ENCODE measurements around the gene ARHGEF16.

ARHGEF16 gene

DNA sequence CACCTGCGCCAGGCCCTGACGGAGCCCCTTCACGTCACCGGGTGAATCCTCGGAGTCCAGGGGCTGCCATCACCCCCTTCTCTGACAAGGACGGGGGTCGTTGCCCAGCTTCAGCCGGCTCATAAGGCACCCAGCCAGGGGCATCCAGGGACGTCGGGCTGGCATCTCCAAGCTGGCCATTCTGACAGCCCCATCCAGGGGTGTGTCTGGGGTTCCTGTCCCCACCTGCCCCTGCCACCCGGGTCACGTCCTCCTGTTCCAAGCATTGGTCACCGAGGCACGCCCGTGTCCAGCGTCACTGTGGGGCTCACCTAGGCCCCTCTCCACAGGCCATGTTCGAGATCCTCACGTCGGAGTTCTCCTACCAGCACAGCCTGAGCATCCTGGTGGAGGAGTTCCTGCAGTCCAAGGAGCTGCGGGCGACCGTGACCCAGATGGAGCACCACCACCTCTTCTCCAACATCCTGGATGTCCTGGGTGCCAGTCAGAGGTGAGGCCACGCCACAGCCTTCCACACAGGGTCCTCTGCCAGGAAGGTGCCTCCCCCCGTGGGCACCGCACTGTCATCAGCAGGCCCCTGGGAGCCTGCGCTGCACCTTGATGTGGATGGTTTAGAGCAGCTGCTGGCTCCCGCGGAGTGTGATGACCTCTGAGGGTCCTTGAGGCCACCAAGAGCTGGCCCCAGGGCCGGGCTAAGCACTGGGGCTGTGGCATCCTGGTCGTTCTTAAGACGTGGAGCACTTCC, 14.8 kb downstream of the ARHGEF16 start:
- no peak for DNase-seq

DNA sequence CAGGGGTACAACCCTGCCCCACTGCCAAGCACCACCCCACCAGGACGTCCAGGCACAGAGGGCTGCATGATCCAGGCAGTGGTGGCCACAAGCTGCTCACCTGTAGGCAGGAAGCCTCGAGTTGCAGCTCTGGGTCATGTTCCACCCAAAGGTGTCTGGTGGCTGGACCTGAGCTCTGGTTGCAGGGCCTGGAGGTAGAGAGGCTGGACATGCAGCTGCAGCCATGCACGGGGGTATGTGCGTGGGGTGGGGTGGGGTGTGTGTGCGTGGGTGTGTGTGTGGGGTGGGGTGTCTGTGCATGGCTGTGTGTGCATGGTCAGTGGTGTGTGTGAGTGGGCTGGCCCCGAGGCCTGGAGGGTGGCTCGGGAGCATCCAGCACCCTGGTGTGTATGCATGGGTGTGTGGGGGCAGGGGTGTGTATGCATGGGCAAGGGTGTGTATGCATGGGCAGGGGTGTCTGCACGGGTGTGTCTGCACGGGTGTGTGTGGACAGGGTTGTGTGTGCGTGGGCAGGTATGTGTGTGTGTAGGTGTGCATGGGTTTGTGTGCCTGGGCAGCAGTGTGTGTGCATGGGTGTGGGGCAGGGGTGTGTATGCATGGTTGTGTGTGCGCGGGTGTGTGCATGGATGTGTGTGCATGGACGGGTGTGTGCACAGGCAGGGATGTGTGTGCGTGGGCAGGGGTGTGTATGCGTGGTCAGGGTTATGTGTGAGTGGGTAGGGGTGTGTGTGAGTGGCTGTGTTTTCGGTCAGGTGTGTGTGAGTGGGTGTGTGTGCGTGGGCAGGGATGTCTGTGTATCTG, 15.6 kb downstream of the ARHGEF16 start:
- DNase-seq = no peak

DNA sequence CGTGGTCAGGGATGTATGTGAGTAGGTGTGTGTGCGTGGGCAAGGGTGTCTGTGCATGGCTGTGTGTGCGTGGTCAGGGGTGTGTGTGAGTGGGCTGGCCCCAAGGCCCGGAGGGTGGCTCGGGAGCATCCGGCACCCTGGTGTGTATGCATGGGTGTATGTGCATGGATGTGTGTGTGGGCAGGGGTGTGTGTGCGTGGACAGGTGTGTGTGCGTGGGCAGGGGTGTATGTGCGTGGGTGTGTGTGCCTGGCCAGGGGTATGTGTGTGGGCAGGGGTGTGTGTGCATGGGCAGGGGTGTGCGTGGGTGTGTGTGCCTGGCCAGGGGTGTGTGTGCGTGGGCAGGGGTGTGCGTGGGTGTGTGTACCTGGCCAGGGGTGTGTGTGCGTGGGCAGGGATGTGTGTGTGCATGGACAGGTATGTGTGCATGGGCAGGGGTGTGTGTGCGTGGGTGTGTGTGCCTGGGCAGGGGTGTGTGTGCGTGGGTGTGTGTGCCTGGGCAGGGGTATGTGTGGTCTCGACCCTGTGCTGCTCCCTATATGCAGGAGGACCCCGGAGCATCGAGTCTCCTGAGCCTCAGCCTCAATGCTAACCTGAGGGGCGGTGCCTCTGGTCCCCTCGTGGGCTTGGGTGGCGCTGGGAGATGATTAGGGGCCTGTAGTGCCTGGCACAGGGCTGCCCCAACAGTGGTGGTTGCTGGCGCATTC, 16.3 kb downstream of the ARHGEF16 start:
- no peak for DNase-seq

DNA sequence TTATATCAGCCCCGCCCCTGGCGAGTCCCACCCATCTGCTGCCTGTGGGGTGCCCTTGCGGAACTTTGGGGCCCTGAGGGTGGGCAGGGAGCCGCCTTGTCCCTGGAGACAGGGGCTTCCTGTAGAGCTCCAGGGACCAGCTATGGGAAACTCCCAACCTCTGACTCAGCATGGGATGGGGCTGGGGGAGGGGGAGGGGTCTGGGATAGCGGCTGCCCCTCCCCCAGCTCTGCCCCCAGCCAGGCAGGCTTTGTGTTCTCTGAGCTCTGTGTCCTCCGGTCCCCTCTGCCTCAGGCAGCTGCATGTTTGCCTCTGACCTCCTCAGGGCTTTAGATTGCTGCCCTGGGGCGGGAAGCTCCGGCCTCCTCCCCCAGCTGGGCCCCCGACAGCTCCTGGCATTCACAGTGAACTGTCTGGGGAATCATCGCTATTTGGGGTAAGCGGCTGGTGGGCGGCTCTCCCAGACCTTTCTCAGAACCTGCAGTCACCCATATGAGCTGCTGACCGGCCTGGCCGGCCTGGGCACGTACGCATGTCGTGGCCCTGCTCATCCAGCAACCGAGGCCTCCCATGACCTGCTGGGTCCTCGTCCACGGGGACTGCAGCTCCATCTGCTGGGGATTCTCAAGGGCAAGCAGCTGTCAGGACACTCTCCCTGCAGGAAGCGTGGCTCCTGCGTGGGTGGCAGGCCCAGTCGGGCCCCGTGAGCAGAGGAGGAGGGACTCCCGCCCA, 17.1 kb downstream of the ARHGEF16 start:
- no peak for DNase-seq

DNA sequence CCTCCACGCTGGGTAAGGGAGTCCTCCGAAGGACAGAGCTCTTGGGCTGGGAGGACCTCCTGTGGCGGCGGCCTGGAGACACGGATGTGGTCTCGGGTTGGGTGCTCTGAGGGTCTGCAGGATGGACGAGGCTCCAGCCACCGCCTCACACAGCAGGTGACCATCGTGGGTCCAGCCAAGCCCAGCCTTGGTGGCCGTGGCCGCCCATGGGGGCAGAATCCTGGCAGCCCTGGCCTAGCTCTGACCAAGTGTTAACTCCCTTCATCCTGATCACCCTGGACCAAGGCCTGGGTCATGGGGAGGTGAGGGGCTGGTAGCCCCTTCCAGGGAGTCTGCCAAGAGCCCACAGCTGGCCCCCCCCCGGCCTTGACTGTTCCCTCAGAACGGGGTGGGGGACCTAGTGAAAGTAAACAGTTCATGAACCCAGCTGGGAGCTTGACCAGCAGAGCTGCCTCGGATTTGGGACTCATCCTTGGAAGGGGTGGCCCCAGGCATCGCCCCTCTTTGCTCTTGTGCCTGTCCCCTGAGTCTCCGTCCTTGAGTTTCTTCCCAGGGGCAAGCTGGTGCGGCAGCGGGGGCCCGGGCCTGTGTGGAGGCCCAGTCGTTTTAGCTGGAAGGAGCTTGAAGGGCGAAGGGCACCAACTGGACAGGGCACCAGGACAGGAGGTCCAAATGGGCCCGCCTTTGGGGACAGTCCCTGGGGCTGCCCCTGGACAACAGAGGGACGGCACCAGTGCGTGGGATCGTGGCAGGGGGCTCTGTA, 17.8 kb downstream of the ARHGEF16 start:
- no peak for DNase-seq

- DNase-seq = no peak
Observed at GRCh38 chr1:3472906-3473305, 18.4 kb downstream of the ARHGEF16 start.

- DNase-seq = no peak
Observed at GRCh38 chr1:3473381-3473844, 18.9 kb downstream of the ARHGEF16 start.

GRCh38 chr1:3474016-3474415, 19.6 kb downstream of the ARHGEF16 start:
- DNase-seq = no peak

- DNase-seq = no peak
Observed at GRCh38 chr1:3474421-3474820, 20.0 kb downstream of the ARHGEF16 start.

GRCh38 chr1:3475839-3476573, 21.5 kb downstream of the ARHGEF16 start:
- DNase-seq = no peak

DNA sequence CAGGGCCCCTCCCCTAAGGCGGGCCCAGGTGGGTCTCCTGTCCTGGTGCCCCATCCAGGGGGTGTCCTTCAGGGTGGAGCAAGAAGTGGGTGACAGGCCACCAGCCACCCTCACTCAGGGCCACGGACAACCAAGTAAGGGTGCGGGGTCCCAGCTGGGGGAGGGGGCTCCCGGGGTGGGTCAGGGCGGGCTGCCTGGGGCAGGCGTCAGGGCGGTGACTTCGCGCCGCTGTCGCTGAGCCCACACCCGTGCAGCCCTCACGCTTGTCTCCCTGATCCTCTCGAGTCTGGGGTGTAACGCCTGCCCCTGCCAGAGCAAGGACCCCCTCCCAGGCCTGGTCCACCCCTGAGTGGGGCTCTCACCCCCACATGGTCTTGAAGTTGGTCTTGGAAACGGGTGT, 22.2 kb downstream of the ARHGEF16 start:
- no peak for DNase-seq

- DNase-seq = no peak
Observed at GRCh38 chr1:3477241-3477995, 23.0 kb downstream of the ARHGEF16 start.

GRCh38 chr1:3478187-3478586, 23.7 kb downstream of the ARHGEF16 start:
- no peak for DNase-seq

DNA sequence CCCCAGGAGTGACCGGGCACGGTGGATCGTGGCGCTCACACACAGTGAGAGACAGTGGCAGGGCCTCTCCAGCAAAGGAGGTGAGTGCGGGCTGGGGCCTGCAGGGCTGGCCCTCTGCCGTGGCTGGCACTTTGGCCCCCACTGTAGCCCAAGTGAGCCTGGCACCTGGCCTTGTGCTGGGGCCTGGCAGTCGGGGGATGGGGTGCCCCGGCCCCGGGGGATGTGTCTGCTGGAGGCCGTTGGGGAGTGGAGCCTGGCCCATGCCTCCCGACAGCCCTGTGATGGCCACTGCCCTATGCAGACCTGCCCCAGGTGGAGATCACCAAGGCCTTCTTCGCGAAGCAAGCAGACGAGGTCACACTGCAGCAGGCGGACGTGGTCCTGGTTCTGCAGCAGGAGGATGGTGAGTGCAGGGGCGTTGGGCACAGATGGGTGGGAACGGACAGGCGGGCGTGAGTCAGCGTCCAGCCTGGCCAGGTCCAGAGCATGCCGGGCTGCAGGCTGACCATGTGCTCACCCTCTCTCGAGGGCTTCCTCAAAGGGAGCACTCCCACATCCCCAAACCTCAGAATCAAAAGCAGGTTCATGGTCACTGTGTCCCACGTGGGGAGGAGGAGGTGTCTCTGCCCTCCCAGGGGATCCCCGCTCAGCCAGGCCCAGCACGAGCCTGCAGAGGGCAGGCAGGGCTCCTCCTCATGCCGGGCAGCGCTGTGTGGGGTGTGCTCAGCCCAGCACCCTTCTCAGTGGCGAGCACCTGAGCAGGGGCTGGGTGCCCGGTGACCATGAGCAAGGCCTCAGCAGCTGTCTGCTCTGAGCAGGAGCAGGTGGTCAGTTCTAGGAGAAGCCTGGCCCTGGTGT, 25.3 kb downstream of the ARHGEF16 start:
- no peak for DNase-seq

DNA sequence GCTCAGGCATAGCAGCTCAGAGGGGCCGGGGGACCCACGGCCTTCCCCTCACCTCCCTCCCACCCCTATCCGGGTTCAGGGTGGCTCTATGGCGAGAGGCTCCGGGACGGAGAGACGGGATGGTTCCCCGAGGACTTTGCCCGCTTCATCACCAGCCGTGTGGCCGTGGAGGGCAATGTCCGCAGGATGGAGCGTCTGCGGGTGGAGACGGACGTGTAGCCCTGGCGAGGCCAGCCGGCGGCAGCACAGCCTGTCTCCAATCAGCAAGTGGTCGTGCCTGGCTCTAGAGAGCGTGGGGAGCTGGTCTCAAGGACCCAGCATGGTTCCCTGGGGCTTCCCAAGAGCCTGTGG, 25.9 kb downstream of the ARHGEF16 start:
- no peak for DNase-seq

- DNase-seq = no peak
Observed at GRCh38 chr1:3481046-3481445, 26.6 kb downstream of the ARHGEF16 start.

- no peak for DNase-seq
Observed at GRCh38 chr1:3481836-3482375, 27.4 kb downstream of the ARHGEF16 start.

DNA sequence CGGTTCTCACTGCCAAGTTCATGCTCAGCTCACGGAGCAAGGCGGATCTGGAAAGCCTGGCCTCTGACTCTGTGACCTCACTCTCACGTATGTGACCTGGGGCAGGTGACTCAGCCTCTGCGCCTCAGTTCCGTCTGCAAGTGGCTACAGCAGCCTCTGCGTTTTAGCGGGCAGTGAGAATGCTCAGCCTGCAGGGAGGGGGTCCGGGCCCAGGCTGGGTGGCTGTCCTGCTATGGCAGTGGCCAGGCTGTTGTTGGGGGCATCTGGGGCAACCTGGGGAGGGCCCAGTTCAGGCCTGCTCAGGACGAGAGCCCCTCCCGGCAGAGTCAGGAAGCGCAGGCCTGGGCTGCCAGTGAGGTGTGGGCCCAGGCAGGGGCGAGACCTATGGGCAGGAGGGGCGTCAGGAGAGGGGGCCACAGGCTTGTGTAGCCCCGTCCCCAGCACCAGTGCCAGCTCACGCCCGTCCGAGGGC, 27.9 kb downstream of the ARHGEF16 start:
- DNase-seq = peak in 1 of 2 experiments; percentile 15

DNA sequence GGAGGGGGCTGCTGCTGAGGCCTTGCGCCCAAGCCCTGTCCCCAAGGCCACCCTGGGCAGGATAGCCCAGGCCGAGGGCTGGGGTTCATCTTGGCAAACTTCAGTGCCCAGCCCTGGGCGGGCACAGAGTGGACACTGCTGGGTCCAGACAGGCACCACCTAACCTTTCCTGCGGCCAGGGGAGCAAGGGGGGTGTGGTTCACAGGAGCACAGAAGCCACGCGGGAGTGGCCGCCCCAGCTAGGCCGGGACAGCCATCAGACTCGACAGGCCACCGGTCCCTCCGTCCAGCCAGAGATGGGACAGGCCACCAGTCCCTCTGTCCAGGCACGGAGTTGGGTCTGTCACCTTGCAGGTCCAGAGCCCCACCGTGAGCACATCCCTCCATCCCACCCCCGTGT, 28.9 kb downstream of the ARHGEF16 start:
- no peak for DNase-seq
